Measurements from ENCODE around the gene PRCP. TPM values are rescaled to one million over a fixed set of nuclear protein-coding genes. Genes with fewer than 3 reads are reported as not detected.

PRCP gene
- polyA plus RNA-seq, 1 of the 3 experiments (the other 2 are of a cell fraction): 65.0 TPM

- CTCF ChIA-PET: interaction anchor here (1.2 to 2.8 kb wide), 5 partner anchors 9 to 141 kb away, joined by 3 to 12 read pairs (median 8); no protein-coding TSS in a partner anchor
- H2AFZ ChIP-seq (ENCODE audit: low read depth): peak overlapping the region; percentile 23; the same call in 1 of the 2 replicates
- H4K20me1 ChIP-seq (ENCODE audit: insufficient read depth): no peaks in the 10 kb centered on the region
- H3K9me3 ChIP-seq: no peaks in the 10 kb centered on the region
- no peaks in the 10 kb centered on the region for H3K9me2 ChIP-seq
- no peaks in the 10 kb centered on the region for H3K27me3 ChIP-seq (ENCODE audit: insufficient read depth)
- no peaks in the 10 kb centered on the region for H3K36me3 ChIP-seq (replicated peaks in 1 of 2; ENCODE audit: control insufficient read depth in 1 of 2, insufficient read depth in 2 of 2, low read length in 1 of 2)
- peaks cover 24% of the 10 kb centered on the region for H3F3A ChIP-seq (replicated peaks; ENCODE audit: insufficient read depth)
- H3K27ac ChIP-seq (ENCODE audit: low read depth in 2 of 2, low read length in 1 of 2): peak overlapping the region; percentile 67 to 81; a peak in 3 of 4 replicates
- WGBS (ENCODE audit: low lambda C conversion rate): 3% methylated on average over 1 of the region's 1 CpG
- H3K4me1 ChIP-seq (ENCODE audit: control insufficient read depth in 1 of 2, insufficient read depth in 2 of 2, low read depth in 1 of 2, low read length in 1 of 2): peaks cover 10 to 19% of the 10 kb centered on the region in 2 experiments; a peak in 3 of 4 replicates
- POLR2A ChIA-PET: interaction anchor here (1.0 kb wide), 1 partner anchor 43 kb away, joined by 3 read pairs; the partner anchor contains the start of gene DDIAS
- H3K9ac ChIP-seq: peak overlapping the region; percentile 50
- TF ChIP-seq CTCF (IDR thresholded peaks at IDR 0.05): no peak
- TF ChIP-seq TEAD4 (IDR thresholded peaks at IDR 0.05; ENCODE audit: borderline replicate concordance, insufficient read depth): peak; percentile 85; the same call in 1 of the 2 replicates
- TF ChIP-seq USF2 (IDR thresholded peaks at IDR 0.05; ENCODE audit: borderline replicate concordance, low read depth, low read length): no peak
- peak; percentile 81 for TF ChIP-seq JUND (IDR thresholded peaks at IDR 0.05)
- peak in 1 of 2 experiments; percentile 56; a peak in 1 of 4 replicates for TF ChIP-seq EP300 (IDR thresholded peaks at IDR 0.05; ENCODE audit: borderline replicate concordance in 1 of 2, low read depth in 1 of 2, low read length in 1 of 2)
- TF ChIP-seq ELF1 (IDR thresholded peaks at IDR 0.05): no peak
- TF ChIP-seq MAX (IDR thresholded peaks at IDR 0.05; ENCODE audit: low read depth): 0 out of 2 replicates have a peak, but pooled peaks have one; percentile 9
- peak; percentile 67 for TF ChIP-seq TCF12 (IDR thresholded peaks at IDR 0.05)
- peak; percentile 48 for TF ChIP-seq PBX3 (IDR thresholded peaks at IDR 0.05)
- TF ChIP-seq MEF2A (IDR thresholded peaks at IDR 0.05; ENCODE audit: borderline replicate concordance, low read depth): no peak
- TF ChIP-seq RAD21 (IDR thresholded peaks at IDR 0.05; ENCODE audit: low read length): no peak
- peak; percentile 19; the same call in 1 of the 2 replicates for TF ChIP-seq GABPA (IDR thresholded peaks at IDR 0.05; ENCODE audit: low read depth)
- peak; percentile 69; the same call in 1 of the 2 replicates for TF ChIP-seq FOSL2 (IDR thresholded peaks at IDR 0.05; ENCODE audit: borderline replicate concordance, low read depth)
- TF ChIP-seq GATA2 (CRISPR knock-in tag; IDR thresholded peaks at IDR 0.05): no peak
- TF ChIP-seq NFIC (IDR thresholded peaks at IDR 0.05; ENCODE audit: borderline replicate concordance): peak; percentile 75
- no peak for TF ChIP-seq FOXJ3 (CRISPR knock-in tag; IDR thresholded peaks at IDR 0.05)
- peaks cover 2% of the 10 kb centered on the region; the same call in 1 of the 2 replicates for H3K79me2 ChIP-seq (ENCODE audit: insufficient read depth)
- H3K4me2 ChIP-seq: peak overlapping the region; percentile 64
- DNase-seq: no peak
- peak overlapping the region in 1 of 2 experiments; percentile 17; a peak in 1 of 4 replicates for H3K4me3 ChIP-seq (ENCODE audit: low read depth in 2 of 2, low read length in 1 of 2)
Observed at GRCh38 chr11:82858556-82859091, 41.6 kb downstream of the PRCP start.

Data from SK-N-SH (cell line).